Endometrial microvascular endothelial cells (primary cell): Measurements from ENCODE around the gene ATP12A. TPM values are rescaled to one million over a fixed set of nuclear protein-coding genes. Genes with fewer than 3 reads are reported as not detected.

Experiments
- in situ Hi-C: cut with HindIII; loops from 2 replicates; pipeline ENCODE4 v1.10.0; 2017; ENCODE audit warnings: low sequenced_read_pairs, low pct_unique_long_range_greater_than_20kb; ENCODE audit errors: inconsistent ontology term
- total RNA-seq: library from RNA; depleted of rRNA; stranded (reverse); fragments of >200 nt; gene quantifications from one replicate; pipeline ENCODE4 v1.2.3, GENCODE V29; 2015; ENCODE audit errors: inconsistent ontology term

Gene ATP12A
- total RNA-seq, 1 donor from 2014 or later: not detected

DNA sequence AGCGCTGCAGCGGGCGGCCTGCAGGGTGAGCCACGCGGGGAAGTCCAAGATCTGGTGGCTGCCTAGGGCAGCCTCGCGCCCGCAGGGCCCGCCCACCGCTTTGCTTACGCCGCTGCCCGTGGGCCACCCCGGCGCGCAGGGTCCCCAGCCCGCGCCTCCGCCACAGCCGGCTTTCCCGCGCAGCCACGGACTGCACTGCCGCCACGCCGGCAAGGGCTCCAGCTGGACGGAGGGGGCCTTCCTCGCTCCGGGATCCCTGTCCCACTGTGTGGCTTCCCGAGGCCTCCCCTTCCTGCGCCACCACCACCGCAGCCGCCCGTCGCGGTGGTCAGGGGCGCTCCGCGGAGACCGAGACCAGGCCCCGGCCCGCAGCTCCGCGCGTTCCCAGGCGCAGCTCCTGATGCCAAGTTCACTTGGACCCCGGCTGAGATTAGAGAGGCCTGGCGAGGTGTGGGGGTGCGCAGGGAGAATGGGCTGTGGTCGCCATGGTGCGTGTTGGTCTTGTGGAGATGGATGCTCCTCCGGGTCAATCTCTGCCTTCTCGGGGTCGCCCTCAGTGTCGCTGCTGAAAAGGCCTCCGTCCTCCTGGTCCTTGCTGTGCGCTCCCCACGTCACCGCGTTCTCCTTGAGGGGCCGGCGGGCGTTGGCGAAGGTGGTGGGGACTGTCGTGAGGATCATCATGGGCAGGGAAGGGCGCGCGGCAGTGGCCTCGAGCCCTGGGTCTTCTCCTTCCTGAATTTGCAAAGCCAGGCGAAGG, 65.8 kb downstream of the ATP12A start:
- in situ Hi-C loops: no loop called here

DNA sequence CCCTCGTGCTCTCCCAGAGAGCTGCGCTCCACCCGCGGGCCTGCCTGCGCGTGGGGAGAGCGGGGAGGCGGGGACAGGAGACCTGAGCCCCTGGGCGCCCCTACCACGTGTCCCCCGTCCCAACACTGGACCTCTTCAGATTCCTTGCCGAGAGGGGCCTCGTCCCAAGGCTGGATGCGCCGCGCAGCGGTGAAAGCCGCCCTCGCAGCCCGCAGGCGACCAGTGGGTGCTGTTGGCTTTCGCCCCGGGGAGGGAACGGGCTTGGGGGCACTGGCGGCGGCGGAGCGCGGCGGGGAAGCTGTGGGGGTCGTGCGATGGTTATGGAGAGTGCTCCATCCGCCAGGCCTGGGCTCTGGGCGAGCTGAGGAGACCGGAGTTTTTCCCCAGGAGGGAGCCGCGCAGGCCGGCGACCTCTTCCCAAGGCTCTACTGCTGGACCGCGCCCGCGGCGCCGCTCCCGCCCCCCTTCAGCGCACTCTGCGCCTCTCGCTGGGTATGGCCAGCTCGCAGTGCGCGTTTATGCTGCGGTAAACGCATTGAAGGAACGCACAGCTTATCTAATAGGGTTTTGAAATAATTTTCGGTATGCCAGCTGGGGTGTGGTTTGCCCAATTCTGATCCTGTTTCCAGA, 66.5 kb downstream of the ATP12A start:
- in situ Hi-C loops: no loop called here

DNA sequence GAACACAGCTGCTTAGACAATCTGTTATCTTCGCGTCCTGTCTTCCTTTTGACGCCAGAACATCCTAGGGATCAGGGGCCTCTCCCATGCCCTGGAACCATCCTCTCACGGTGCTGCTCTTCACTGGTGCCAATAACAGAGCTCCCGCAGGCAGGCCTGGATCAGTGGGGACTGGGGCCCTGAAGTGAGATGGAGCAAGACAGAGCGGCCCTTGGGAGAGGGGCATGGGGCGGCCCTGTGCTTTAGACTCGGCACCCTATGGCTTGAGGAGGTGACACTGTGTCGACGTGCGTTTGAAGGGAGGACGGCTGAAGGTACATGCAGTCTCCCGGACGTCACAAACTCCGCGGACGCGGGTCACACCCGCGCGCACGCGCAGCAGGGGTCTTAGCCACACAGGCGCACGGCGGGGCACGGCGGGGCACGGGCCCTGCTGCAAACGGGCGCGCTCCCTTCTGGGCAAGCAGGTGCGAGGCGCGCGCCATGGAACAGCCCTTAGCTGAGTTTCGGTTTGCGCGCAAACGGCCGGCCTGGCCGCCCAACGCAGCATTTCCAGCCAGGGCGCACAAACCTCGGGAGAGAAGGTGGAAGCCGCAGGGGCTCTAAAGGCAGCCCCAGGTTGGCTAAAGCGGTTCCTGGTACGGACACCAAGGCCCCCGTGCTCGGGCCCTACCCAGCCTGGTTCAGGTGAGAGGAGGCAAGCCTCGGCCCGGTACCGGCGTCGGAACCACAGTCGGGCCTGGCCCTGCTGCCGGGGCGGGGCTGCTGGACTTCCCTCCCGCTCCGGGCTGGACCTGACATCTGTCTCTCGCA, 67.2 kb downstream of the ATP12A start:
- in situ Hi-C loops: no loop called here

DNA sequence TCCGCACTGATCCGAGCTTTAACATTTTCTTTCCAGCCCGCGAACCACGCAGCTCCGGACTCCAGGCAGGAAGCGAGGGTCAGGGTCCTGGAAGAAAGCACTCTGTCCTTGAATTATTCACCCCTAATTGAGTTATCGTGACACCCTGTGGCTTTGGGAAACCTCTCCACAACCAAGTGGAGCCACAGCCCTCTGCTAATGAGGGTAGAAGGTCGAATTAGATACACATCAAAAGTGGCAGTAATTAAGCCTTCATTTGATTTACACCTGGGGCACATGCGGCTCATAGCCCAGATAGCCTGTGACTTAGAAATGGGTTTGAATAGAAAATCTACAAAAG, 67.8 kb downstream of the ATP12A start:
- in situ Hi-C loops: no loop called here

DNA sequence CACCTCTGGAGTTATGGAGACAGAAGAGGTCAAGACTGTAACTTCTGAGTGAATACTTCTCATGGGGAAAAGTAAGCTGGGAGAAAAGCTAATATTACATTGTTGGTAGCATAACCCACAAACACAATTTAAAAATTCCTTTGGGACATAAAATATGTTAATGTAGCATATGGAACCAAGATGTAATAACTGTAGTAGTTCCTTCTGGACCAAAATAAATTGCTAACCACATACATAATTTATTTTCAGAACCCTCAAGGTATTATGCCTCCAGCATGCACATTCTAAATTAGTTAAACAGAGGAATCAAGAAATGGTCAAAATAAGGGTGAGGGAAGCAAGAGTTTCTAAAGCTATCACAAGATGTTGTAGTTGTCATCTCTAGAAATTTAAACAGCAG, 79.0 kb downstream of the ATP12A start:
- in situ Hi-C loops: no loop called here

Other genes with a start within 250 kb of the ATP12A start
- gene PARP4, start 167.6 kb upstream of the ATP12A start, total RNA-seq: 103 TPM
- gene RNF17, start 83.8 kb downstream of the ATP12A start, total RNA-seq: not detected